HG03095 (cell line): ENCODE results near the gene TSHZ3.

ENCODE experiments used
- ATAC-seq: cut with Tn5 transposase; IDR thresholded peaks from one replicate; pipeline ENCODE4 v1.9.1; 2021; ENCODE audit warnings: moderate library complexity; ENCODE audit not compliant: unreplicated experiment

TSHZ3 gene

GRCh38 chr19:31290931-31291590, 58.2 kb downstream of the TSHZ3 start:
- ATAC-seq, result no peak

- no peak for ATAC-seq
Observed at GRCh38 chr19:31289976-31290375, 59.3 kb downstream of the TSHZ3 start.

DNA sequence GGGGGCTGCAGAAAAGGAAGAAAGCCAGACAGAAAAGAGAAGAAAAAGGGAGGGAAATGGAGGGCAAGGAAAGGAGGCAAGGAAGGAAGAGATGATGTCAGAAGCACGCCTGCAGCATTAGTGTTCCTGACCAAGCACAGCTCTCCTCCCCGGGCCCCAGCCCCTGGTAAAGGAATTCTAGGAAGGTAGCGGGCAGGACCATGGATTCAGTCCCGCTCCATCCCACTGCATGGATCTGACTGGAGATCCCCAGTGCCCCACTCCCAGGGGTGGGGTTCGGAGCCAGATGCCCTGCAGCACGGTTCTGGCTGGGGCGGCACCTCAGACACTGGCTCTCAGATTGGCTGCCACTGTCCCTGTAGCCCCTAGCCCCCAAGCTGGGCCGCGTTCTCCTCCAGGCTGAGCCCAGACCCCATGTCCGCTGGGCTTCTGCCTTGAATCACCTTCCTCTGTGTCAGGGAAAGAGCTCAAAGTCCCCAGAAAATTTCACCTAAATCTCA, 59.8 kb downstream of the TSHZ3 start:
- no peak for ATAC-seq

DNA sequence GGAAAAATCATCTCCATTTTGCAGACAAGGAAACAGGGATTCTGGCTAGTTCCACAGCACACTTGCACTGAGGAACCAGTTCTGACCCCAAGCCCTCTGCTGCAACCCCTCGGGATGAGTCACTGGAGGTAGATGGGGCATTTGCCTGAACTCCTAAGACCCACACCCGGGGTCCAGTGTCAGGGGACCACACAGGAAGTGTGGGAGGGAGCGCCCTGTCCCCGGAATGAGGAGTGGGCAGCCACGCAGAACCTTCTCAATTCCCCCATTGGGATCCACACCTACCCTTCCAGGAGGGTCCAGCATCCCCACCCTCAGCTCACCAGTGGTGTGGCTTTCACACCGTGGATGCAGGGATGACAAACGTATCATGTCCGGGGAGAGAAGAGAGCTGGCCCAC, 62.7 kb downstream of the TSHZ3 start:
- ATAC-seq, result no peak

DNA sequence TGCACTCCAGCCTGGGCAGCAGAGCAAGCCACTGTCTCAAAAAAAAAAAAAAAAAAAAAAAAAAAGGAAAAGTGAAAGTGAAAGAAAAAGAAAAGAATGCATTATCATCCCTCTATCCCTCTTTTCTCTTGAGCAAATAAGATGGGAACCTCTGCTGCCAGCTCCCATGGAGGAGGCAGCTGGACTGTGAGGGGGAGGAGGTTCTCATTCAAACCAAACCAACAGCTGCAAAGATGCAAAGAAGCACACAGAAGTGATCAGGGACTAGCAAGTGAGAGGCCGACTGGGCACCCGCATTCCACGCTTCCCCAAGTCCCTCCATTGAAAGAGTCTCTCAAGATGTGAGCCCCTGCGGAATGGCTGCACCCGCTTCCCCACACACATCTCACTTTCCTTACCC, 63.5 kb downstream of the TSHZ3 start:
- ATAC-seq, result no peak

GRCh38 chr19:31284621-31285020, 64.6 kb downstream of the TSHZ3 start:
- no peak for ATAC-seq

DNA sequence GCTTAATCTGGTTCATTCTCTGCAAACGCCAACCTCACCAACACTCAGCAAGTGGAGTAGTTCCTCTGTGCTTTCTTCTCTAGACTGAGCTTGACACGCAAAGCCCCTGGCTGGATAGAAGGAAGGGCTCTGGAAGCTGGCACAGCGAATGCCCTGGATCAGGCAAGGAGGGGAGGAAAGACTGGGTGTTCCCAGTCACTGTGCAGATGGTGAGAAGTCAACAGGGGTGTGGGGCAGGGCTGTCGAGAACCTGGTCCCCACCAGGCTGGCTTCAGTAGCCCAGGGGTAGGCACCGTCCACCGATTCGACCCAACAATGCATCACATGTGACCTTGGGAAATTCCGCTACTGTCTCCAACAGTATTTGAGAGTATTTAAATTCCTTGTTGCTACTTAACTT, 65.5 kb downstream of the TSHZ3 start:
- ATAC-seq, result no peak

GRCh38 chr19:31282346-31282745, 66.9 kb downstream of the TSHZ3 start:
- no peak for ATAC-seq

DNA sequence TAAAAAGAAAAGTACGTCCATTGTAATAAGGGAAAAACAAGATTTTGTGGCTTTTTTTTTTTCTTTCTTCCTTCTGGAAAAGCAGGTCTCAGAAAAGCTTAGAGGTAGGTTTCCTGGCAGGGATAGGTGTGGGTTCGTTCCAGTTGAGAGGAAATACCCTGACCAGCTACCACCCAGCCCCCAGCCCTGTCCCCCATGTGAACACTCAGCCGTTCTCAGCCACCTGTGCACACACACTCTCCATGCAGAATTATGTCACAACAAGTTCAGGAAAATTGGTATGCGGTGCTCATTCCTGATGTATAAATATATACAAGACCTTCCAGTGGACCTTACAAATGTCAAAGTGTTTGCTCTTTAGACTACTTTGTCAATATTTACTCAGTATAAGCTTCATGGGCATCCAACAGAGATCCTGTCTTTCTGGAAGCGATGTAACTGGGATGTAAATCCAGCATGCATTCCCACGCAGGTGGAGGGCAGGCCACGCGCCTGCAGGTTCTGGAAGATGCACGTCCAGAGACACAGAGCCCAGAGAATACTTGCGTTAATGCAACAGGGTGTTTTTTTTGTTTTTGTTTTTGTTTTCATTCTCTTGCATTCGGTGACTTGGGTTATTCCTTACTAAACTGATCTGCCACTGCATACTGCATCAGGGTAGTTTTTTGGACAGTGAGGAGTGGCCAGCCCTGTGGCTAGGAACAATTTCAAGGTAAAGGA, 68.8 kb downstream of the TSHZ3 start:
- ATAC-seq, result no peak

DNA sequence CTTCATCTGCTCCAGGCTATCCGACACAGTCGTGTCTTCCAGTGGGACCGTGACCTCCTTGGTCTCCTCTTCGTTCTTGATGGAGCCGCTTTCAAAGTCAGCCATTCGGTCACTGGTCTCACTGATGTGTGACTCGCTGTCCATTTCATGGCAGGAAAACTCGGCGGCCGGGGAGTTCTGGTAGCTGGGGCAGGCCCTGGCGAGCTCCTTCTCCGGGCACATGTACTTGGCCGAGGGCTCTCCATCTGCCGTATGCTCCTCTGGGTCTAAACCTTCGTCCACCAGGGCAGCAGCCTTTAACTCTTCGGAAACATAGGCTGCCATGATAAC, 69.8 kb downstream of the TSHZ3 start:
- ATAC-seq, result no peak

DNA sequence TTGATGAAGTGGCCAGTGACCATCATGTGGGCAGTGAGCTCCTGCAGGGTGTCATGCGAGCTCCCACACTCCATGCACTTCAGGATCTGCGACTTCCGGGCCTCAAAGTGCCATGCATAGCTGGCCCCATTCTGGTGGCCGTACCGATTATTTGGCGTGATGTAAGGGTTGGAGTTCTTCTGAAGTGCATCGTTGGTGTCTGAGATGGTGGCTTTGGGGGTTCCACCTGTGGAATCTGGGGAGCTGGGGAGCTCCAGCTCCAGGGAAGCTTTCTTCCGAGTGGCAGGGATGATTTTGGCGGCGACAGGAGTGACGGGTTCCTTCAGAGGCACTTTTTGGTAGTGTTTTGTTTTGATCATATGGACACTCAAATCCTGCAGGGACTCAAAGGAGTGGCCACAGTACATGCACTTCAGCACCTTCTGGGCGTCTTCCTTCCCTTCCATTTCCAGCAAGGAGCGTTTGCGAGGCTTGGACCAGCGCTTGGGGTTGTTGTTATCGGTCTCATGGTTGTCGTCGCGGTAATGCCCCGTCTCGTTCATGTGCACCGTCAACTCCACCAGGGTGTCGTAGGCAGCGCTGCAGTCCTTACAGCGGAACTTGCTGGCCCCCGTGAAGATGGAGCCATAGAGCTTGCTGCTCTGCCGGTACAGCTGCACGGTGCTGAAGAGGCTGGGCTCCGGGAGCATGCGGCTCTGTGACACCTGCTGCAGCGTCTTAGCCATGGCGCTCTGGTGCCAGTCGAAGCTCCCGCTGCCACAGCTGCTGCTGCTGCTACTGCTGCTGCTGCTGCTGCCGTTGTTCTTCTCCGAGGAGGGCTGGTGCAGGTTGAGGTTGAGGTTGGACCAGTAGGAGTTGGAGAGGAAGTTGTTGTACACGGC, 70.4 kb downstream of the TSHZ3 start:
- no peak for ATAC-seq

- ATAC-seq, result no peak
Observed at GRCh38 chr19:31277516-31277915, 71.7 kb downstream of the TSHZ3 start.

- ATAC-seq, result no peak
Observed at GRCh38 chr19:31276831-31277230, 72.4 kb downstream of the TSHZ3 start.

GRCh38 chr19:31275068-31275334, 74.2 kb downstream of the TSHZ3 start:
- no peak for ATAC-seq

GRCh38 chr19:31274251-31275067, 74.8 kb downstream of the TSHZ3 start:
- no peak for ATAC-seq

DNA sequence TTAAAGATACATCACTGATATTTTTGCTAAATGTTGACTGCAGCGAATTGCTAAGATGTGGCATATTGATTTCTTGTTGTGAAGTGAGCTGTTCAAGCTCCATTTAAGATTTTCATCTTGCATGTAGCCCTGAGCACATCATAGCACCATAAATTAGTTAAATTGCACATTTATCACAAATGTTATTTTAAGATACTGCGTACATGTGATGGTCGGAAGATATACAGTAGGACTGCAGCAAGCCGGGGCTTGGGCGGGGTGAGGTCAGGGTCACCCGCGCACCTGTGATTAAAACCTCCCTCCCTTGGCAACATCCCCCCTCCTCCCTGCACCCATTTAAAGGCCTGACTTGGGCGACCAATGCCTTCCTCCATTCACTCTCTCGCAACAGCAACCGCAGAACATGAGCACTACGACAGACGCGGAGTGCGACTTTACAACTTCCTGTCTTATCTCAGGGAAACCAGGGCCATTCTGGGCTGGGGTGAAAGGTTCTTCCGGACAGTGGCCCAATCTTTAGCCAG, 76.6 kb downstream of the TSHZ3 start:
- no peak for ATAC-seq

DNA sequence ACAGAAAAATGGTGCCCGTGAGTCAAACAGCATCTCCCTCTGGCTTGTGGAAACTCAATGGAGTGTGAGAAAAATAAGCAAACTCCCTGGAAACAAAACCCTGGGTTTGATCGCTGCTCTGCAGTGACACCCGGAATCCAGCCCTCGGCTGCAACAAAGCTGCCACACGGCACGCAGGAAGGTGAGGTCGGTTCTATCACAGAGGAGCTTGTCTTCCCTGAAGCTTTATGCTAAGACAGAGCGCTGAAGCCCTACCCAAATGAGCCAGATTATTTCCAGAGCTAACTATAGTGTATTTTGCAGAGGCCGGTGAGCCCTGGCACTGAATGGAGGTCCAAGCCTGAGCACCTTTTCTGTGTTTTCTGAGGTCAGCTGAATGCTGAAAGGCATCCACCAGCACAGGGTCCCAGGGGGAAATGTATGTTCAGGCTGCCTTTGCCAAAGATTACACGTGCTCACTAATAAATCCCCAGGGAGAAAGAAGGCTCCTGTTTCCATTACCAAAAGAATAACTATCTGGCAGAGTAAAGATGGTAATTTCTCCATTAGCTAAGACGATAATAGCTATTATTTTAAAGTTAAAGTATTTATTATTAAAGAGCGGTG, 77.8 kb downstream of the TSHZ3 start:
- no peak for ATAC-seq

DNA sequence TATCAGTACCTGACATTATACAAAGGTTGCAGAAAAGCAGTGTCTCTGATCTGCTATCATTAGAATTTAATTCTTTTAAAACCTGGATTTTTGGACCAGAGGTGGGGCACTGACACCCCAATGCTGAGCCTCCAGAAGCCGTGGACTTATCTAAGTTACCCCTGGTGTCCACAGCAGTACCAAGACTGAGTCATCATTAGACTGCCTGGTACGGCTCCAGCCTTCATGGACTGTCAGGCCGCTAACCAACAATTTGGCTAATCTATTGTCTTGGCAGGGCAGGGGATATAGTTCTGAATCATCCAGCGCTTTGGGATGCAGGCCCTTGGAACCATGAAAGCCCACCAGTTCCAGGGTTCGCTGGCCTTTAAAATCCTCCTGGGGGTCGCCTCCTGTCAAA, 78.3 kb downstream of the TSHZ3 start:
- ATAC-seq, result no peak

- ATAC-seq, result no peak
Observed at GRCh38 chr19:31269425-31270127, 79.7 kb downstream of the TSHZ3 start.
